Type B pancreatic cell (in vitro differentiated cells): ENCODE results near the gene RBM12. TPM values are rescaled to one million over a fixed set of nuclear protein-coding genes. Genes with fewer than 3 reads are reported as not detected.

ENCODE experiments used
- DNase-seq: peaks from one replicate; pipeline ENCODE4 v3.0.0; 2021; ENCODE audit warnings: mixed read lengths; ENCODE audit not compliant: unreplicated experiment; ENCODE audit errors: extremely low spot score
- H3K27ac Mint-ChIP-seq: 2 replicates; pipeline ENCODE4 v1.8.0; 2021; ENCODE audit warnings: mild to moderate bottlenecking, mixed read lengths
- H3K27me3 Mint-ChIP-seq: 2 replicates; pipeline ENCODE4 v1.8.0; 2021; ENCODE audit warnings: mixed read lengths
- H3K36me3 Mint-ChIP-seq: 2 replicates; pipeline ENCODE4 v1.8.0; 2021; ENCODE audit warnings: mixed read lengths
- H3K4me1 Mint-ChIP-seq: one replicate; pipeline ENCODE4 v1.8.0; 2021; ENCODE audit warnings: mixed read lengths; ENCODE audit not compliant: unreplicated experiment
- H3K4me3 Mint-ChIP-seq: 2 replicates; pipeline ENCODE4 v1.8.0; 2021; ENCODE audit warnings: mild to moderate bottlenecking, mixed read lengths
- H3K9me3 Mint-ChIP-seq: 2 replicates; pipeline ENCODE4 v1.8.0; 2021; ENCODE audit warnings: mixed read lengths
- total RNA-seq: library from RNA; stranded (reverse); gene quantifications from 2 replicates; pipeline ENCODE4 v1.2.1, GENCODE V29; 2021; ENCODE audit warnings: low replicate concordance
- TF ChIP-seq, protein P1 (sequence below): fragments of 200-600 bp; sonication (generic); conservative IDR thresholded peaks from 2 replicates; pipeline ENCODE4 v1.5.0; 2021; ENCODE audit warnings: antibody characterized with exemption, mild to moderate bottlenecking

Gene RBM12
- total RNA-seq, 1 donor from 2014 or later = 153 TPM

GRCh38 chr20:35600993-35601973 lies 63.4 kb downstream of the RBM12 start:
- Mint-ChIP-seq H3K36me3 (no peaks in the 10 kb centered on the region), H3K4me3 (peak overlapping the region; percentile 85), H3K4me1 (no peaks in the 10 kb centered on the region), H3K27ac (peak overlapping the region; percentile 62), H3K9me3 (no peaks in the 10 kb centered on the region), H3K27me3 (peaks cover 75% of the 10 kb centered on the region)
- no peak for DNase-seq
- TF ChIP-seq, protein P1, sequence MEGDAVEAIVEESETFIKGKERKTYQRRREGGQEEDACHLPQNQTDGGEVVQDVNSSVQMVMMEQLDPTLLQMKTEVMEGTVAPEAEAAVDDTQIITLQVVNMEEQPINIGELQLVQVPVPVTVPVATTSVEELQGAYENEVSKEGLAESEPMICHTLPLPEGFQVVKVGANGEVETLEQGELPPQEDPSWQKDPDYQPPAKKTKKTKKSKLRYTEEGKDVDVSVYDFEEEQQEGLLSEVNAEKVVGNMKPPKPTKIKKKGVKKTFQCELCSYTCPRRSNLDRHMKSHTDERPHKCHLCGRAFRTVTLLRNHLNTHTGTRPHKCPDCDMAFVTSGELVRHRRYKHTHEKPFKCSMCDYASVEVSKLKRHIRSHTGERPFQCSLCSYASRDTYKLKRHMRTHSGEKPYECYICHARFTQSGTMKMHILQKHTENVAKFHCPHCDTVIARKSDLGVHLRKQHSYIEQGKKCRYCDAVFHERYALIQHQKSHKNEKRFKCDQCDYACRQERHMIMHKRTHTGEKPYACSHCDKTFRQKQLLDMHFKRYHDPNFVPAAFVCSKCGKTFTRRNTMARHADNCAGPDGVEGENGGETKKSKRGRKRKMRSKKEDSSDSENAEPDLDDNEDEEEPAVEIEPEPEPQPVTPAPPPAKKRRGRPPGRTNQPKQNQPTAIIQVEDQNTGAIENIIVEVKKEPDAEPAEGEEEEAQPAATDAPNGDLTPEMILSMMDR = peak; percentile 54

GRCh38 chr20:35600176-35600992 lies 64.3 kb downstream of the RBM12 start:
- Mint-ChIP-seq H3K9me3 (no peaks in the 10 kb centered on the region), H3K36me3 (no peaks in the 10 kb centered on the region), H3K4me3 (peak overlapping the region; percentile 85), H3K4me1 (no peaks in the 10 kb centered on the region), H3K27me3 (peaks cover 75% of the 10 kb centered on the region), H3K27ac (no peak overlapping the region)
- TF ChIP-seq, protein P1 = no peak
- DNase-seq = no peak

DNA sequence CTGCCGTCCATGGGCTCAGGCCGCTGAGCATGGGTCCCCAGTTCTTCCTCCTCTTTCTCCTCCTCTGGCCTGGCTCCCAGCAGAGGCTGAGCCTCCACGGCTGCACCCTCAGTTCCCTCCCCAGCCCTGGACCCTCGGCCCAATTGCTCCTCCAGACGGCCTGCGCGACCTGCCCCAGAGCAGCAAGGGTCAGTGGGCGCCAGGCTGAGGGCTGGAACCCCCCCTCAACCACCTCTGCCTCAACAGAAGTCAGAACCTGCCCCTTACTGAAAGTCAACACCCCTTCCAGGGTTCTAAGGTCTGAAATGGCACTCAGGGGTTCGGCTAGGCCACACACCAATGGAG lies 65.0 kb downstream of the RBM12 start:
- Mint-ChIP-seq H3K4me3 (no peak overlapping the region), H3K27me3 (peaks cover 69% of the 10 kb centered on the region), H3K9me3 (no peaks in the 10 kb centered on the region), H3K4me1 (no peaks in the 10 kb centered on the region), H3K27ac (no peak overlapping the region), H3K36me3 (no peaks in the 10 kb centered on the region)
- DNase-seq = no peak
- TF ChIP-seq, protein P1 = no peak

Other genes with a start within 250 kb of the RBM12 start
- gene GDF5, start 226.7 kb downstream of the RBM12 start, total RNA-seq = 1.3 TPM in 1 of 2 replicates, not detected in the other
- gene CEP250, start 209.3 kb downstream of the RBM12 start, total RNA-seq = 48.7 and 57.1 TPM in 2 replicates
- not detected in 2 replicates for gene C20orf173, start 135.2 kb downstream of the RBM12 start, total RNA-seq
- gene ERGIC3, start 122.8 kb downstream of the RBM12 start, total RNA-seq = 264 and 288 TPM in 2 replicates
- 1.6 and 2.4 TPM in 2 replicates for gene SPAG4, start 49.1 kb downstream of the RBM12 start, total RNA-seq
- 115 and 192 TPM in 2 replicates for gene CPNE1, start within 50 bp of the RBM12 start, total RNA-seq
- 26.7 and 29.9 TPM in 2 replicates for gene NFS1, start 34.5 kb upstream of the RBM12 start, total RNA-seq
- gene ROMO1, start 34.5 kb upstream of the RBM12 start, total RNA-seq = 131 and 160 TPM in 2 replicates
- gene RBM39, start 77.4 kb upstream of the RBM12 start, total RNA-seq = 361 and 398 TPM in 2 replicates
- 33.4 and 37.6 TPM in 2 replicates for gene PHF20, start 107.1 kb upstream of the RBM12 start, total RNA-seq